Keratinocyte (primary cell): ENCODE results near the gene EGLN3.

Experiments used
- CTCF ChIP-seq, 3 experiments: IDR thresholded peaks in 1 of 3; conservative IDR thresholded peaks in 1 of 3; optimal IDR thresholded peaks in 1 of 3; 2 replicates in 2 of 3; 3 replicates in 1 of 3; pipeline versions ENCODE3 to v1.5.1; 2011; ENCODE audit warnings: low read length in 3 of 3, mild to moderate bottlenecking in 3 of 3, moderate library complexity in 2 of 3, control low read depth in 1 of 3, inconsistent platforms in 1 of 3; ENCODE audit not compliant: insufficient read depth in 2 of 3; ENCODE audit errors: extremely low read depth in 1 of 3
- EZH2 ChIP-seq: IDR thresholded peaks from one replicate; pipeline ENCODE4 v1.6.1; 2012; ENCODE audit warnings: inconsistent platforms, mild to moderate bottlenecking, low read length, moderate library complexity

- TF ChIP-seq CTCF (optimal IDR thresholded peaks at IDR 0.05 in 1 of 3, IDR thresholded peaks at IDR 0.05 in 1 of 3, conservative IDR thresholded peaks at IDR 0.05 in 1 of 3; ENCODE audit: extremely low read depth in 1 of 3, insufficient read depth in 2 of 3, low read length in 3 of 3) (no peak), EZH2 (no peak)
These were observed 18.8 kb downstream of the EGLN3 start for GRCh38 chr14:33932033-33932432.
